ENCODE measurements around the gene IKBKG.

DNA sequence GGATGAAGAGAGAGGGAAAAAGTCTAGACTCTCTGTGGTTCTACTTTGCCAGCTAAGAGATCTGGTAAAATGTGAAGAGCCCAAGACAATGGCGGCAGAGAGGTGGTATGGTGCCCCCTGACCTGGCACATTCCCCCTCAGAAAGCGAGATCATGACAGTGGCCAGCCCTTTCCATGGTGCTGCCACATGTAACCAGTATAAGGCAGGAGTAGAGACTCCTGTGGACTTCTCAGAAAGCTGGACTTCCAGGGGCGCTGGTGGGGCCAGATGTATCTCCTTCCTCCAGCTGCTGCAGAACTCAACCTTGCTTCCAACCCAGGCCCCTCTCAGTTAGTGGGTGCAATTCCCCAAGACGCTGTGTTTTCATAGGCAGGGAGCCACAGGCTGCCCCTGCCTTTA is 47.1 kb downstream of the IKBKG start:
- no peak for TF ChIP-seq CTCF (optimal IDR thresholded peaks at IDR 0.05 in 1 of 3, IDR thresholded peaks at IDR 0.05 in 1 of 3, conservative IDR thresholded peaks at IDR 0.05 in 1 of 3; ENCODE audit: extremely low read depth in 1 of 3, insufficient read depth in 2 of 3, low read length in 3 of 3)
- TF ChIP-seq EZH2 (IDR thresholded peaks at IDR 0.05; ENCODE audit: low read length) = no peak
